GM21723 (cell line): ENCODE measurements around the gene CHAF1A.

Experiments
- ATAC-seq: cut with Tn5 transposase; IDR thresholded peaks from one replicate; pipeline ENCODE4 v1.9.1; 2021; ENCODE audit warnings: mild to moderate bottlenecking, moderate library complexity; ENCODE audit not compliant: unreplicated experiment

The CHAF1A gene

GRCh38 chr19:4378886-4379285 is 23.6 kb upstream of the CHAF1A start:
- no peak for ATAC-seq

GRCh38 chr19:4379383-4380253 is 22.8 kb upstream of the CHAF1A start:
- ATAC-seq, result no peak

GRCh38 chr19:4380254-4380727 is 22.1 kb upstream of the CHAF1A start:
- ATAC-seq, result no peak

- no peak for ATAC-seq
These were observed 17.0 kb upstream of the CHAF1A start for GRCh38 chr19:4385291-4386040.

GRCh38 chr19:4386041-4386782 is 16.2 kb upstream of the CHAF1A start:
- ATAC-seq, result no peak

GRCh38 chr19:4388337-4389063 is 13.9 kb upstream of the CHAF1A start:
- ATAC-seq, result no peak

- ATAC-seq, result no peak
These were observed 13.4 kb upstream of the CHAF1A start for GRCh38 chr19:4389064-4389375.

- ATAC-seq, result no peak
These were observed 12.9 kb upstream of the CHAF1A start for GRCh38 chr19:4389511-4390016.

GRCh38 chr19:4390017-4390566 is 12.3 kb upstream of the CHAF1A start:
- ATAC-seq, result no peak

GRCh38 chr19:4390567-4391305 is 11.7 kb upstream of the CHAF1A start:
- ATAC-seq, result no peak

- no peak for ATAC-seq
These were observed 11.1 kb upstream of the CHAF1A start for GRCh38 chr19:4391306-4391693.

GRCh38 chr19:4391701-4392483 is 10.5 kb upstream of the CHAF1A start:
- ATAC-seq, result no peak

- no peak for ATAC-seq
These were observed 8.4 kb upstream of the CHAF1A start for GRCh38 chr19:4393947-4394590.

GRCh38 chr19:4396949-4397783 is 5.3 kb upstream of the CHAF1A start:
- ATAC-seq, result no peak

GRCh38 chr19:4399812-4400134 is 2.7 kb upstream of the CHAF1A start:
- peak; percentile 17 for ATAC-seq

GRCh38 chr19:4400135-4400936 is 2.1 kb upstream of the CHAF1A start, which contains the start of gene SH3GL1:
SH3GL1 (minus strand) TSS chr19:4400547; CDS start chr19:4400368, 179 bp downstream.
- ATAC-seq, result peak; percentile 57

- no peak for ATAC-seq
These were observed 670 bp upstream of the CHAF1A start for GRCh38 chr19:4401769-4402170.
